GM21360 (cell line): ENCODE measurements around the gene KCNJ10.

ENCODE experiments used
- ATAC-seq: cut with Tn5 transposase; IDR thresholded peaks from one replicate; pipeline ENCODE4 v1.9.1; 2021; ENCODE audit warnings: mild to moderate bottlenecking, moderate library complexity; ENCODE audit not compliant: unreplicated experiment

The KCNJ10 gene

GRCh38 chr1:159970932-159971342 lies 99.0 kb downstream of the KCNJ10 start:
- no peak for ATAC-seq

- no peak for ATAC-seq
These were observed 101.1 kb downstream of the KCNJ10 start for GRCh38 chr1:159968901-159969300.

GRCh38 chr1:159965263-159965662 lies 104.7 kb downstream of the KCNJ10 start:
- ATAC-seq: no peak

- ATAC-seq: no peak
These were observed 105.8 kb downstream of the KCNJ10 start for GRCh38 chr1:159964144-159964543.

- no peak for ATAC-seq
These were observed 107.8 kb downstream of the KCNJ10 start for GRCh38 chr1:159962176-159962575.

GRCh38 chr1:159961636-159962035 lies 108.3 kb downstream of the KCNJ10 start:
- ATAC-seq: no peak

- no peak for ATAC-seq
These were observed 109.1 kb downstream of the KCNJ10 start for GRCh38 chr1:159960721-159961381.

GRCh38 chr1:159959451-159959850 lies 110.5 kb downstream of the KCNJ10 start:
- no peak for ATAC-seq

GRCh38 chr1:159958719-159959380 lies 111.1 kb downstream of the KCNJ10 start:
- no peak for ATAC-seq

- ATAC-seq: no peak
These were observed 112.1 kb downstream of the KCNJ10 start for GRCh38 chr1:159957824-159958268.

GRCh38 chr1:159955456-159955855 lies 114.5 kb downstream of the KCNJ10 start:
- no peak for ATAC-seq

GRCh38 chr1:159953536-159954515 lies 116.1 kb downstream of the KCNJ10 start, which contains the start of gene SLAMF9:
Gene SLAMF9, minus strand, starts transcription at chr1:159954237. Its CDS starts 100 bp downstream, at chr1:159954137.
- ATAC-seq: no peak

- ATAC-seq: no peak
These were observed 117.0 kb downstream of the KCNJ10 start for GRCh38 chr1:159952932-159953331.

GRCh38 chr1:159951551-159951950 lies 118.4 kb downstream of the KCNJ10 start:
- no peak for ATAC-seq

GRCh38 chr1:159951016-159951415 lies 118.9 kb downstream of the KCNJ10 start:
- no peak for ATAC-seq

- ATAC-seq: no peak
These were observed 120.0 kb downstream of the KCNJ10 start for GRCh38 chr1:159949981-159950381.

- ATAC-seq: no peak
These were observed 120.8 kb downstream of the KCNJ10 start for GRCh38 chr1:159949123-159949522.
